Body of pancreas (tissue), 4 donors: ENCODE measurements around the gene NMRK2. TPM values are rescaled to one million over a fixed set of nuclear protein-coding genes. Genes with fewer than 3 reads are reported as not detected.

Experiments used
- ATAC-seq: fragments of 150-250 bp; one replicate; pipeline ENCODE4 v1.9.1; 2016
- DNase-seq, 4 donors: peaks; one replicate each; pipeline ENCODE4 v3.0.0-alpha.2; 2019
- H3K27ac ChIP-seq, 4 donors: fragments of 200-600 bp; sonication (generic); 1 replicate in 3 of 4; 2 replicates in 1 of 4; pipeline versions ENCODE4 v1.5.1 to v1.6.1; 2016 to 2019; ENCODE audit warnings: mild to moderate bottlenecking in 1 of 4, mixed read lengths in 1 of 4, moderate library complexity in 1 of 4
- H3K27me3 ChIP-seq, 2 donors: fragments of 200-600 bp; sonication (generic); one replicate each; pipeline ENCODE4 v1.6.0; 2016; ENCODE audit warnings: mild to moderate bottlenecking in 1 of 2
- H3K36me3 ChIP-seq, 2 donors: fragments of 200-600 bp; sonication (generic); replicated peaks in 1 of 2; 2 replicates each; pipeline ENCODE4 v1.5.1; 2016; ENCODE audit warnings: low read depth in 2 of 2; ENCODE audit not compliant: insufficient read depth in 1 of 2
- H3K4me1 ChIP-seq: fragments of 200-600 bp; sonication (generic); one replicate; pipeline ENCODE4 v1.6.0; 2016
- H3K4me3 ChIP-seq, 2 donors: fragments of 200-600 bp; sonication (generic); 1 replicate in 1 of 2; 2 replicates in 1 of 2; pipeline ENCODE4 v1.5.1; 2016 to 2019
- H3K9me3 ChIP-seq, 3 donors: fragments of 200-600 bp; sonication (generic); 1 replicate in 2 of 3; 2 replicates in 1 of 3; pipeline ENCODE4 v1.5.1; 2016
- POLR2A ChIP-seq, 3 donors: fragments of 450-650 bp; IDR thresholded peaks; one replicate each; pipeline ENCODE4 v1.6.1; 2016; ENCODE audit warnings: antibody characterized with exemption in 3 of 3, mild to moderate bottlenecking in 2 of 3
- WGBS, 2 donors: methylation state at CpG; one replicate each; pipeline ENCODE4 v1.1.5; 2017; 5-methylcytosine and 5-hydroxymethylcytosine counted together
- intact Hi-C: fragments of 100-400 bp; cut with DNase I; formaldehyde crosslinking; loops from one replicate; pipeline ENCODE4 v1.15.1; 2023
- total RNA-seq, 2 donors: library from RNA; depleted of rRNA; stranded (reverse); fragments of >200 nt; gene quantifications; one replicate each; pipeline ENCODE4 v1.1.0, GENCODE V29; 2016
- TF ChIP-seq, protein P1 (sequence below), 7 experiments: fragments of 450-650 bp in 4 of 7; fragments of 200-600 bp in 3 of 7; sonication (generic) in 3 of 7; IDR thresholded peaks; one replicate each; pipeline ENCODE4 v1.5.1; 2016 to 2019; ENCODE audit warnings: antibody characterized with exemption in 7 of 7

The NMRK2 gene
- total RNA-seq, 2 donors from 2014 or later, result not detected

GRCh38 chr19:3958836-3959765, 26.2 kb downstream of the NMRK2 start:
- TF ChIP-seq, protein P1, sequence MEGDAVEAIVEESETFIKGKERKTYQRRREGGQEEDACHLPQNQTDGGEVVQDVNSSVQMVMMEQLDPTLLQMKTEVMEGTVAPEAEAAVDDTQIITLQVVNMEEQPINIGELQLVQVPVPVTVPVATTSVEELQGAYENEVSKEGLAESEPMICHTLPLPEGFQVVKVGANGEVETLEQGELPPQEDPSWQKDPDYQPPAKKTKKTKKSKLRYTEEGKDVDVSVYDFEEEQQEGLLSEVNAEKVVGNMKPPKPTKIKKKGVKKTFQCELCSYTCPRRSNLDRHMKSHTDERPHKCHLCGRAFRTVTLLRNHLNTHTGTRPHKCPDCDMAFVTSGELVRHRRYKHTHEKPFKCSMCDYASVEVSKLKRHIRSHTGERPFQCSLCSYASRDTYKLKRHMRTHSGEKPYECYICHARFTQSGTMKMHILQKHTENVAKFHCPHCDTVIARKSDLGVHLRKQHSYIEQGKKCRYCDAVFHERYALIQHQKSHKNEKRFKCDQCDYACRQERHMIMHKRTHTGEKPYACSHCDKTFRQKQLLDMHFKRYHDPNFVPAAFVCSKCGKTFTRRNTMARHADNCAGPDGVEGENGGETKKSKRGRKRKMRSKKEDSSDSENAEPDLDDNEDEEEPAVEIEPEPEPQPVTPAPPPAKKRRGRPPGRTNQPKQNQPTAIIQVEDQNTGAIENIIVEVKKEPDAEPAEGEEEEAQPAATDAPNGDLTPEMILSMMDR (IDR thresholded peaks at IDR 0.05), result no peak
- TF ChIP-seq POLR2A (IDR thresholded peaks at IDR 0.05), result no peak
- no peaks in the 10 kb centered on the region for H3K4me1 ChIP-seq
- WGBS, 2 donors, result 97 to 98% methylated on average over 44 to 45 of the region's 86 CpGs
- H3K27me3 ChIP-seq, result no peaks in the 10 kb centered on the region
- H3K27ac ChIP-seq, result no peak overlapping the region
- H3K9me3 ChIP-seq, result no peaks in the 10 kb centered on the region
- H3K4me3 ChIP-seq, result no peak overlapping the region
- peaks cover 30 to 38% of the 10 kb centered on the region in 2 donors for H3K36me3 ChIP-seq
- intact Hi-C loops, result no loop called here
- no peak for DNase-seq
- no peak for ATAC-seq

GRCh38 chr19:3959766-3960131, 26.9 kb downstream of the NMRK2 start:
- DNase-seq (no peak), ATAC-seq (no peak)
- TF ChIP-seq POLR2A (IDR thresholded peaks at IDR 0.05), result no peak
- TF ChIP-seq, protein P1 (IDR thresholded peaks at IDR 0.05), result no peak
- Histone ChIP-seq H3K27ac (no peak overlapping the region), H3K9me3 (no peaks in the 10 kb centered on the region), H3K27me3 (no peaks in the 10 kb centered on the region), H3K4me1 (no peaks in the 10 kb centered on the region), H3K36me3 (peaks cover 30 to 40% of the 10 kb centered on the region in 2 donors), H3K4me3 (no peak overlapping the region)
- 92 to 100% methylated on average over 7 to 12 of the region's 15 CpGs for WGBS, 2 donors
- intact Hi-C loops, result no loop called here

GRCh38 chr19:3961007-3961406, 28.1 kb downstream of the NMRK2 start:
- DNase-seq (no peak), ATAC-seq (no peak)
- no peaks in the 10 kb centered on the region for H3K9me3 ChIP-seq
- H3K36me3 ChIP-seq, result peaks cover 30 to 40% of the 10 kb centered on the region in 2 donors
- TF ChIP-seq, protein P1 (IDR thresholded peaks at IDR 0.05), result no peak
- no peak for TF ChIP-seq POLR2A (IDR thresholded peaks at IDR 0.05)
- no peaks in the 10 kb centered on the region for H3K27me3 ChIP-seq
- H3K4me3 ChIP-seq, result no peak overlapping the region
- intact Hi-C loops, result no loop called here
- H3K4me1 ChIP-seq, result peaks cover 9% of the 10 kb centered on the region
- no peak overlapping the region for H3K27ac ChIP-seq
- 94 to 98% methylated on average over 16 to 23 of the region's 24 CpGs for WGBS, 2 donors

GRCh38 chr19:3963458-3964255, 30.8 kb downstream of the NMRK2 start:
- 93 to 95% methylated on average over 7 to 28 of the region's 35 CpGs for WGBS, 2 donors
- H3K4me1 ChIP-seq, result peaks cover 36% of the 10 kb centered on the region
- TF ChIP-seq, protein P1 (IDR thresholded peaks at IDR 0.05), result no peak
- no peak for TF ChIP-seq POLR2A (IDR thresholded peaks at IDR 0.05)
- ATAC-seq, result no peak
- intact Hi-C loops, result no loop called here
- DNase-seq, result no peak
- no peak overlapping the region for H3K27ac ChIP-seq
- H3K27me3 ChIP-seq, result no peaks in the 10 kb centered on the region
- peaks cover 23 to 36% of the 10 kb centered on the region in 2 donors for H3K36me3 ChIP-seq
- H3K4me3 ChIP-seq, result no peak overlapping the region
- H3K9me3 ChIP-seq, result no peaks in the 10 kb centered on the region
